ENCODE measurements around the gene TOP3B.

The TOP3B gene

GRCh38 chr22:21970800-21971617 lies 11.6 kb downstream of the TOP3B start:
- TF ChIP-seq CTCF (IDR thresholded peaks at IDR 0.05; ENCODE audit: insufficient read depth, low read length, missing control alignments), result no peak
- no peak for DNase-seq (ENCODE audit: low read depth, low spot score)
- ChIA-PET CTCF (interaction anchor here (1.5 to 4.9 kb wide), 7 partner anchors 9 to 256 kb away, joined by 4 to 67 read pairs (median 10); partner anchors contain the start of genes PPM1F and TOP3B), POLR2A (no interaction called here)
- H3K4me3 ChIP-seq (ENCODE audit: low read depth, low read length), result no peak overlapping the region

GRCh38 chr22:21970037-21970799 lies 12.4 kb downstream of the TOP3B start:
- ChIA-PET CTCF (interaction anchor here (2.3 to 4.9 kb wide), 4 partner anchors 8 to 21 kb away, joined by 10 to 67 read pairs (median 35); partner anchors contain the start of genes PPM1F and TOP3B), POLR2A (interaction anchor here (0.6 kb wide), 1 partner anchor 264 kb away, joined by 3 read pairs; no protein-coding TSS in a partner anchor)
- no peak for DNase-seq (ENCODE audit: low read depth, low spot score)
- no peak for TF ChIP-seq CTCF (IDR thresholded peaks at IDR 0.05; ENCODE audit: insufficient read depth, low read length, missing control alignments)
- H3K4me3 ChIP-seq (ENCODE audit: low read depth, low read length), result no peak overlapping the region

GRCh38 chr22:21968452-21969129 lies 14.0 kb downstream of the TOP3B start:
- POLR2A ChIA-PET, result no interaction called here
- DNase-seq (ENCODE audit: low read depth, low spot score), result no peak
- CTCF ChIA-PET, result interaction anchor here (3.3 to 6.9 kb wide), 3 partner anchors 8 to 15 kb away, joined by 16 to 65 read pairs (median 39); partner anchors contain the start of gene PPM1F
- no peak overlapping the region for H3K4me3 ChIP-seq (ENCODE audit: low read depth, low read length)
- TF ChIP-seq CTCF (IDR thresholded peaks at IDR 0.05; ENCODE audit: insufficient read depth, low read length, missing control alignments), result no peak

GRCh38 chr22:21967693-21968271 lies 14.8 kb downstream of the TOP3B start:
- no peak for DNase-seq (ENCODE audit: low read depth, low spot score)
- CTCF ChIA-PET, result interaction anchor here (1.4 to 6.9 kb wide), 3 partner anchors 8 to 15 kb away, joined by 5 to 65 read pairs (median 16); partner anchors contain the start of genes PPM1F and TOP3B
- TF ChIP-seq CTCF (IDR thresholded peaks at IDR 0.05; ENCODE audit: insufficient read depth, low read length, missing control alignments), result no peak
- no peak overlapping the region for H3K4me3 ChIP-seq (ENCODE audit: low read depth, low read length)
- POLR2A ChIA-PET, result no interaction called here

GRCh38 chr22:21966643-21967516 lies 15.7 kb downstream of the TOP3B start:
- no peak overlapping the region for H3K4me3 ChIP-seq (ENCODE audit: low read depth, low read length)
- DNase-seq (ENCODE audit: low read depth, low spot score), result no peak
- ChIA-PET POLR2A (no interaction called here), CTCF (interaction anchor here (0.9 to 6.9 kb wide), 5 partner anchors 9 to 253 kb away, joined by 3 to 65 read pairs (median 5); partner anchors contain the start of genes PPM1F and TOP3B)
- TF ChIP-seq CTCF (IDR thresholded peaks at IDR 0.05; ENCODE audit: insufficient read depth, low read length, missing control alignments), result no peak

Measured in AG04449 (cell line).